ENCODE data around the gene RANBP10. TPM values are rescaled to one million over a fixed set of nuclear protein-coding genes. Genes with fewer than 3 reads are reported as not detected.

Gene RANBP10
- 10 to 100 TPM; 23.1 to 23.2 TPM for total RNA-seq

- H3K27ac Mint-ChIP-seq: peak within 1 kb of the TSS; percentile 87
- peaks cover 28% of the 10 kb centered on the region for H3K36me3 Mint-ChIP-seq
- POLR2A ChIA-PET: interaction anchor here (0.6 to 2.0 kb wide), 19 partner anchors 9 to 325 kb away, joined by 3 to 21 read pairs (median 4); partner anchors contain the start of genes ACD, ATP6V0D1, GFOD2 and NFATC3
- peak; percentile 94 for ATAC-seq (ENCODE audit: low read depth)
- peak within 1 kb of the TSS; percentile 93 for H3K4me3 Mint-ChIP-seq
- no peaks in the 10 kb centered on the region for H3K9me3 Mint-ChIP-seq
- H3K4me1 Mint-ChIP-seq: peaks cover 38% of the 10 kb centered on the region
- DNase-seq: peak; percentile 95
- no peaks in the 10 kb centered on the region for H3K27me3 Mint-ChIP-seq
Observed at GRCh38 chr16:67806428-67807147, at the start of gene RANBP10, which contains the start of gene TSNAXIP1. TSS of gene RANBP10 (minus strand) at chr16:67806560. CDS start at chr16:67806536, 24 bp downstream. TSS of gene TSNAXIP1 (plus strand) at chr16:67806889. CDS start at chr16:67807150, 261 bp downstream.

- Mint-ChIP-seq H3K4me3 (no peak overlapping the region), H3K27ac (no peak overlapping the region), H3K9me3 (no peaks in the 10 kb centered on the region), H3K4me1 (peaks cover 9% of the 10 kb centered on the region), H3K36me3 (peaks cover 3% of the 10 kb centered on the region), H3K27me3 (no peaks in the 10 kb centered on the region)
- POLR2A ChIA-PET: no interaction called here
- DNase-seq: no peak
- ATAC-seq (ENCODE audit: low read depth): no peak
Observed at GRCh38 chr16:67855789-67856188, 49.4 kb upstream of the RANBP10 start.

- POLR2A ChIA-PET: no interaction called here
- DNase-seq: no peak
- H3K4me1 Mint-ChIP-seq: peaks cover 11% of the 10 kb centered on the region
Observed at GRCh38 chr16:67853670-67854069, 47.3 kb upstream of the RANBP10 start.

GRCh38 chr16:67848118-67848517, 41.8 kb upstream of the RANBP10 start:
- Mint-ChIP-seq H3K27ac (peak overlapping the region; percentile 82), H3K27me3 (no peaks in the 10 kb centered on the region), H3K36me3 (peaks cover under 1% of the 10 kb centered on the region), H3K4me1 (peaks cover 34% of the 10 kb centered on the region), H3K4me3 (peak overlapping the region; percentile 94), H3K9me3 (no peaks in the 10 kb centered on the region)
- no peak for DNase-seq
- no peak for ATAC-seq (ENCODE audit: low read depth)
- POLR2A ChIA-PET: interaction anchor here (0.9 to 1.8 kb wide), 3 partner anchors 14 to 87 kb away, joined by 3 to 10 read pairs (median 4); partner anchors contain the start of gene EDC4

More at GRCh38 chr16:67853670-67854069, 47.3 kb upstream of the RANBP10 start:
- no peak for ATAC-seq (ENCODE audit: low read depth)
- Mint-ChIP-seq H3K36me3 (peaks cover 3% of the 10 kb centered on the region), H3K27ac (no peak overlapping the region), H3K4me3 (no peak overlapping the region), H3K9me3 (no peaks in the 10 kb centered on the region), H3K27me3 (no peaks in the 10 kb centered on the region)

GRCh38 chr16:67847064-67847861, 40.9 kb upstream of the RANBP10 start, which contains the start of gene CENPT:
TSS of gene CENPT (minus strand) at chr16:67847693. CDS start at chr16:67833859, 13,834 bp downstream.
- peaks cover 2% of the 10 kb centered on the region for H3K36me3 Mint-ChIP-seq
- peak within 1 kb of the TSS; percentile 90 for H3K27ac Mint-ChIP-seq
- peak within 1 kb of the TSS; percentile 94 for H3K4me3 Mint-ChIP-seq
- peak; percentile 43 for ATAC-seq (ENCODE audit: low read depth)
- DNase-seq: no peak
- H3K4me1 Mint-ChIP-seq: peaks cover 35% of the 10 kb centered on the region
- H3K27me3 Mint-ChIP-seq: no peaks in the 10 kb centered on the region
- POLR2A ChIA-PET: interaction anchor here (1.4 to 2.0 kb wide), 4 partner anchors 14 to 89 kb away, joined by 4 to 21 read pairs (median 8); partner anchors contain the start of genes EDC4 and PSMB10
- H3K9me3 Mint-ChIP-seq: no peaks in the 10 kb centered on the region

- POLR2A ChIA-PET: interaction anchor here (0.8 to 2.0 kb wide), 6 partner anchors 13 to 357 kb away, joined by 3 to 21 read pairs (median 4); partner anchors contain the start of genes CTCF, PSMB10, RANBP10 and TSNAXIP1
- H3K4me3 Mint-ChIP-seq: peak within 1 kb of the TSS; percentile 94
- ATAC-seq (ENCODE audit: low read depth) (peak; percentile 50), DNase-seq (peak; percentile 97)
- no peaks in the 10 kb centered on the region for H3K9me3 Mint-ChIP-seq
- no peaks in the 10 kb centered on the region for H3K27me3 Mint-ChIP-seq
- peaks cover 37% of the 10 kb centered on the region for H3K4me1 Mint-ChIP-seq
- peaks cover 2% of the 10 kb centered on the region for H3K36me3 Mint-ChIP-seq
- H3K27ac Mint-ChIP-seq: peak within 1 kb of the TSS; percentile 90
Observed at GRCh38 chr16:67846320-67847063, 40.1 kb upstream of the RANBP10 start, which contains the start of gene NUTF2. TSS of gene NUTF2 (plus strand) at chr16:67846933. CDS start at chr16:67865131, 18,198 bp downstream.

- peaks cover 39% of the 10 kb centered on the region for H3K4me1 Mint-ChIP-seq
- POLR2A ChIA-PET: interaction anchor here (0.5 to 2.0 kb wide), 8 partner anchors 12 to 356 kb away, joined by 3 to 21 read pairs (median 4); partner anchors contain the start of genes CTCF, PSKH1, PSMB10 and RANBP10
- no peaks in the 10 kb centered on the region for H3K9me3 Mint-ChIP-seq
- H3K27me3 Mint-ChIP-seq: no peaks in the 10 kb centered on the region
- H3K4me3 Mint-ChIP-seq: peak overlapping the region; percentile 84
- ATAC-seq (ENCODE audit: low read depth) (no peak), DNase-seq (no peak)
- peaks cover 2% of the 10 kb centered on the region for H3K36me3 Mint-ChIP-seq
- peak overlapping the region; percentile 90 for H3K27ac Mint-ChIP-seq
Observed at GRCh38 chr16:67846063-67846319, 39.6 kb upstream of the RANBP10 start.

GRCh38 chr16:67845291-67846062, 39.1 kb upstream of the RANBP10 start:
- Mint-ChIP-seq H3K4me1 (peaks cover 39% of the 10 kb centered on the region), H3K36me3 (peaks cover 2% of the 10 kb centered on the region), H3K9me3 (no peaks in the 10 kb centered on the region), H3K27ac (peak overlapping the region; percentile 90), H3K4me3 (peak overlapping the region; percentile 84), H3K27me3 (no peaks in the 10 kb centered on the region)
- POLR2A ChIA-PET: interaction anchor here (0.5 to 3.4 kb wide), 17 partner anchors 10 to 606 kb away, joined by 3 to 21 read pairs (median 4); partner anchors contain the start of genes ACD, ATP6V0D1, CTCF and GFOD2
- ATAC-seq (ENCODE audit: low read depth) (no peak), DNase-seq (no peak)

GRCh38 chr16:67844497-67844896, 38.1 kb upstream of the RANBP10 start:
- H3K9me3 Mint-ChIP-seq: no peaks in the 10 kb centered on the region
- peaks cover 40% of the 10 kb centered on the region for H3K4me1 Mint-ChIP-seq
- POLR2A ChIA-PET: interaction anchor here (0.6 to 3.4 kb wide), 11 partner anchors 11 to 605 kb away, joined by 3 to 16 read pairs (median 4); partner anchors contain the start of genes ACD, ATP6V0D1, GFOD2 and PSMB10
- peak overlapping the region; percentile 95 for H3K4me3 Mint-ChIP-seq
- peaks cover 2% of the 10 kb centered on the region for H3K36me3 Mint-ChIP-seq
- no peak for DNase-seq
- peak overlapping the region; percentile 71 for H3K27ac Mint-ChIP-seq
- H3K27me3 Mint-ChIP-seq: no peaks in the 10 kb centered on the region
- ATAC-seq (ENCODE audit: low read depth): no peak

GRCh38 chr16:67843343-67843765, 37.0 kb upstream of the RANBP10 start:
- Mint-ChIP-seq H3K9me3 (no peaks in the 10 kb centered on the region), H3K4me3 (peak overlapping the region; percentile 95), H3K27me3 (no peaks in the 10 kb centered on the region), H3K4me1 (peaks cover 36% of the 10 kb centered on the region), H3K27ac (peak overlapping the region; percentile 97), H3K36me3 (peaks cover 2% of the 10 kb centered on the region)
- ATAC-seq (ENCODE audit: low read depth) (no peak), DNase-seq (no peak)
- POLR2A ChIA-PET: interaction anchor here (0.7 to 3.4 kb wide), 7 partner anchors 10 to 167 kb away, joined by 3 to 16 read pairs (median 5); partner anchors contain the start of gene PSMB10

- peak; percentile 29 for ATAC-seq (ENCODE audit: low read depth)
- H3K36me3 Mint-ChIP-seq: peaks cover 2% of the 10 kb centered on the region
- POLR2A ChIA-PET: interaction anchor here (0.7 to 3.4 kb wide), 8 partner anchors 9 to 166 kb away, joined by 3 to 16 read pairs (median 4); partner anchors contain the start of gene PSMB10
- peak overlapping the region; percentile 97 for H3K27ac Mint-ChIP-seq
- no peaks in the 10 kb centered on the region for H3K27me3 Mint-ChIP-seq
- H3K4me1 Mint-ChIP-seq: peaks cover 30% of the 10 kb centered on the region
- H3K4me3 Mint-ChIP-seq: peak overlapping the region; percentile 95
- H3K9me3 Mint-ChIP-seq: no peaks in the 10 kb centered on the region
- peak; percentile 79 for DNase-seq
Observed at GRCh38 chr16:67842509-67843342, 36.4 kb upstream of the RANBP10 start.
